SK-N-SH treated with all-trans-retinoic acid at 6 μM for 48 hours (cell line): Measurements from ENCODE around the gene CSTA.

Experiments used
- ATAC-seq: fragments of 200-7000 bp; cut with Tn5 transposase; 3 replicates; pipeline ENCODE4 v1.9.1; 2020; ENCODE audit warnings: mild to moderate bottlenecking, moderate library complexity
- ESRRG ChIP-seq: fragments of 250-450 bp; sonication (Bioruptor Pico); IDR thresholded peaks from 2 replicates; pipeline ENCODE4 v1.6.1; 2021; ENCODE audit warnings: mild to moderate bottlenecking
- OSR1 ChIP-seq: fragments of 250-450 bp; sonication (Bioruptor Pico); IDR thresholded peaks from 2 replicates; pipeline ENCODE4 v1.8.0; 2022; ENCODE audit warnings: moderate library complexity, mild to moderate bottlenecking, inconsistent platforms
- TCF4 ChIP-seq: fragments of 250-450 bp; sonication (Bioruptor Pico); IDR thresholded peaks from 2 replicates; pipeline ENCODE4 v1.8.0; 2021; ENCODE audit warnings: mild to moderate bottlenecking, moderate library complexity, borderline replicate concordance
- ZC3H10 ChIP-seq: fragments of 250-450 bp; sonication (Bioruptor Pico); IDR thresholded peaks from 2 replicates; pipeline ENCODE4 v1.5.1; 2021; ENCODE audit warnings: mild to moderate bottlenecking, moderate library complexity
- ZFP3 ChIP-seq: fragments of 250-450 bp; sonication (Bioruptor Pico); IDR thresholded peaks from 2 replicates; pipeline ENCODE4 v1.5.0; 2020; ENCODE audit warnings: mild to moderate bottlenecking, moderate library complexity
- ZNF8 ChIP-seq: fragments of 450-650 bp; formaldehyde crosslinking; IDR thresholded peaks from 2 replicates; pipeline ENCODE4 v1.5.0; 2020; ENCODE audit warnings: mild to moderate bottlenecking, moderate library complexity
- TF ChIP-seq, protein P1 (sequence below): fragments of 250-450 bp; sonication (Bioruptor Pico); IDR thresholded peaks from 2 replicates; pipeline ENCODE4 v1.5.1; 2021; ENCODE audit warnings: mild to moderate bottlenecking, moderate library complexity
- TF ChIP-seq, protein P2 (sequence below): fragments of 250-450 bp; sonication (Bioruptor Pico); IDR thresholded peaks from 2 replicates; pipeline ENCODE4 v1.8.0; 2020; ENCODE audit warnings: mild to moderate bottlenecking, moderate library complexity, borderline replicate concordance

CSTA gene

DNA sequence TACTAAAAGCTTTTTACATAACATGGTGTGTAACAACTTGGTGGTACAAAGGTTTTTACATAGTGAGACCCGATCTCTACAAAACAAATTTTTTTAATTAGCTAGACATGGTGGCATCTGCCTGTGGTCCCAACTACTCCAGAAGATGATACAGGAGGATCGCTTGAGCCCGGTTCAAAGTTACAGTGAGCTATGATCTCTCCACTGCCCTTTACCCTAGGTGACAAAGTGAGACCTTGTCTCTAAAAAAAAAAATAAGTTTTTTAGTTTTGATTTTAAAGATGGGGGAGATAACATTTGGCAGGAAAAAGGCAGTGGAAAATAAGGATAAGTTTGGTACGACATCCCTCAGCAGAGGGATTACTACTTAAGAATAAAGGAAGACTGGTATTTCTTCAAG lies 64.8 kb downstream of the CSTA start:
- no peak for TF ChIP-seq ZNF8 (CRISPR knock-in tag)
- no peak for TF ChIP-seq ZC3H10 (CRISPR knock-in tag)
- TF ChIP-seq, protein P1, sequence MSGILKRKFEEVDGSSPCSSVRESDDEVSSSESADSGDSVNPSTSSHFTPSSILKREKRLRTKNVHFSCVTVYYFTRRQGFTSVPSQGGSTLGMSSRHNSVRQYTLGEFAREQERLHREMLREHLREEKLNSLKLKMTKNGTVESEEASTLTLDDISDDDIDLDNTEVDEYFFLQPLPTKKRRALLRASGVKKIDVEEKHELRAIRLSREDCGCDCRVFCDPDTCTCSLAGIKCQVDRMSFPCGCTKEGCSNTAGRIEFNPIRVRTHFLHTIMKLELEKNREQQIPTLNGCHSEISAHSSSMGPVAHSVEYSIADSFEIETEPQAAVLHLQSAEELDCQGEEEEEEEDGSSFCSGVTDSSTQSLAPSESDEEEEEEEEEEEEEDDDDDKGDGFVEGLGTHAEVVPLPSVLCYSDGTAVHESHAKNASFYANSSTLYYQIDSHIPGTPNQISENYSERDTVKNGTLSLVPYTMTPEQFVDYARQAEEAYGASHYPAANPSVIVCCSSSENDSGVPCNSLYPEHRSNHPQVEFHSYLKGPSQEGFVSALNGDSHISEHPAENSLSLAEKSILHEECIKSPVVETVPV (CRISPR knock-in tag), result no peak
- TF ChIP-seq TCF4, result no peak
- TF ChIP-seq, protein P2, sequence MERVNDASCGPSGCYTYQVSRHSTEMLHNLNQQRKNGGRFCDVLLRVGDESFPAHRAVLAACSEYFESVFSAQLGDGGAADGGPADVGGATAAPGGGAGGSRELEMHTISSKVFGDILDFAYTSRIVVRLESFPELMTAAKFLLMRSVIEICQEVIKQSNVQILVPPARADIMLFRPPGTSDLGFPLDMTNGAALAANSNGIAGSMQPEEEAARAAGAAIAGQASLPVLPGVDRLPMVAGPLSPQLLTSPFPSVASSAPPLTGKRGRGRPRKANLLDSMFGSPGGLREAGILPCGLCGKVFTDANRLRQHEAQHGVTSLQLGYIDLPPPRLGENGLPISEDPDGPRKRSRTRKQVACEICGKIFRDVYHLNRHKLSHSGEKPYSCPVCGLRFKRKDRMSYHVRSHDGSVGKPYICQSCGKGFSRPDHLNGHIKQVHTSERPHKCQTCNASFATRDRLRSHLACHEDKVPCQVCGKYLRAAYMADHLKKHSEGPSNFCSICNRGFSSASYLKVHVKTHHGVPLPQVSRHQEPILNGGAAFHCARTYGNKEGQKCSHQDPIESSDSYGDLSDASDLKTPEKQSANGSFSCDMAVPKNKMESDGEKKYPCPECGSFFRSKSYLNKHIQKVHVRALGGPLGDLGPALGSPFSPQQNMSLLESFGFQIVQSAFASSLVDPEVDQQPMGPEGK (CRISPR knock-in tag), result no peak
- TF ChIP-seq ZFP3 (CRISPR knock-in tag), result no peak
- TF ChIP-seq ESRRG, result no peak
- ATAC-seq, result no peak

DNA sequence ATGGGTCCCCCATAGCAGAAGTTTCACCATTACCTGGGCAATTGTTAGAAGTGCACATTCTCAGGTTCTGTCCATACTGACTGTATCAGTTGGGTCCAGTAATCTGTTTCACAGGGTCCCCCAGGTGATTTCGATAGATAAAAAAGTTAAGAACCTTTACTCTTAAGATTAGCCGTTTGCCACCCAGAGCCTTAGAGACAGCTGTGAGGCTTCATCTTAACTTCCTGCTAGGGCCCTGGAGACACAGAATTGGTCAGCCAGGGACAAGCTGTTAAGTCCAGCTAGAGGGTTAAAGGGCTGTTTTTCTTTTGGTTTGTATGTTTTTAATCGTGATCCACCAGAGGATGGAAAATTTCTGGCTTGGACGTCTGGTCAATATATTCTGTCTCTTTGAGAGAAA lies 65.6 kb downstream of the CSTA start:
- ATAC-seq, result no peak
- TF ChIP-seq OSR1 (CRISPR knock-in tag), result no peak
